IMR-90 (cell line): ENCODE data around the gene CLSTN3. TPM values are rescaled to one million over a fixed set of nuclear protein-coding genes. Genes with fewer than 3 reads are reported as not detected.

Source experiments
- ATAC-seq: fragments of 200-7000 bp; cut with Tn5 transposase; 2 replicates; pipeline ENCODE4 v1.9.1; 2020; ENCODE audit warnings: low read depth, mild to moderate bottlenecking, moderate library complexity
- BruUV-seq: library from RNA; stranded (reverse); fragments of 400-500 nt; replicated peaks from 2 replicates; lab custom pipeline; 2021; lab: Mats Ljungman, UMichigan
- CTCF ChIA-PET: fragments of 300-600 bp; formaldehyde crosslinking; extraction: SDS; loops from one replicate; lab custom pipeline; 2021; ENCODE audit warnings: antibody characterized with exemption; lab: Yijun Ruan, JAX
- POLR2A ChIA-PET: fragments of 300-600 bp; sonication (Branson Sonifier 250); formaldehyde crosslinking; loops from one replicate; lab custom pipeline; 2022; ENCODE audit warnings: antibody characterized with exemption; ENCODE audit not compliant: unreplicated experiment; lab: Charles Lee
- DNase-seq: peaks from one replicate; pipeline ENCODE4 v3.0.0; 2013
- H2AFZ ChIP-seq: replicated peaks from 2 replicates; pipeline ENCODE3; 2013; ENCODE audit warnings: low read length, mild to moderate bottlenecking; ENCODE audit not compliant: poor library complexity
- H2AK5ac ChIP-seq: 2 replicates; pipeline ENCODE4 v1.6.1; 2013; ENCODE audit warnings: low read depth, low read length, inconsistent platforms
- H2AK9ac ChIP-seq: replicated peaks from 2 replicates; pipeline ENCODE3; 2013; ENCODE audit warnings: mild to moderate bottlenecking, low read depth, low read length, moderate library complexity; ENCODE audit not compliant: poor library complexity
- H2BK120ac ChIP-seq: 2 replicates; pipeline ENCODE4 v1.6.1; 2013; ENCODE audit warnings: low read depth, low read length, inconsistent platforms
- H2BK15ac ChIP-seq: 3 replicates; pipeline ENCODE4 v1.6.1; 2013; ENCODE audit warnings: low read depth, low read length, inconsistent platforms
- H2BK20ac ChIP-seq: 2 replicates; pipeline ENCODE4 v1.6.1; 2013; ENCODE audit warnings: low read depth, mild to moderate bottlenecking, inconsistent platforms, low read length, moderate library complexity
- H2BK5ac ChIP-seq: 2 replicates; pipeline ENCODE4 v1.6.1; 2013; ENCODE audit warnings: mild to moderate bottlenecking, low read depth, low read length, inconsistent platforms; ENCODE audit not compliant: poor library complexity, severe bottlenecking
- H3K14ac ChIP-seq: replicated peaks from 2 replicates; pipeline ENCODE4 v1.6.1; 2013; ENCODE audit warnings: low read depth, low read length, inconsistent platforms
- H3K18ac ChIP-seq: 2 replicates; pipeline ENCODE4 v1.6.1; 2013; ENCODE audit warnings: low read depth, low read length, control low read depth
- H3K23ac ChIP-seq: 2 replicates; pipeline ENCODE4 v1.6.1; 2013; ENCODE audit warnings: low read depth, low read length, inconsistent platforms
- H3K27ac ChIP-seq: 2 replicates; pipeline ENCODE4 v1.5.1; 2013; ENCODE audit warnings: mild to moderate bottlenecking, control low read depth, low read length; ENCODE audit not compliant: insufficient read depth
- H3K27me3 ChIP-seq: 2 replicates; pipeline ENCODE4 v1.6.1; 2013; ENCODE audit warnings: low read length; ENCODE audit not compliant: control insufficient read depth, insufficient read depth
- H3K36me3 ChIP-seq: 2 replicates; pipeline ENCODE4 v1.6.1; 2013; ENCODE audit warnings: low read length, mixed read lengths; ENCODE audit not compliant: control insufficient read depth, insufficient read depth
- H3K4ac ChIP-seq: 2 replicates; pipeline ENCODE4 v1.6.1; 2013; ENCODE audit warnings: low read depth, low read length, inconsistent platforms
- H3K4me1 ChIP-seq: 2 replicates; pipeline ENCODE4 v1.6.1; 2013; ENCODE audit warnings: low read length, mixed read lengths; ENCODE audit not compliant: control insufficient read depth, insufficient read depth
- H3K4me2 ChIP-seq: 2 replicates; pipeline ENCODE4 v1.6.1; 2013; ENCODE audit warnings: low read depth, mild to moderate bottlenecking, control low read depth, low read length, moderate library complexity
- H3K4me3 ChIP-seq: 2 replicates; pipeline ENCODE4 v1.5.1; 2013; ENCODE audit warnings: low read depth, mild to moderate bottlenecking, control low read depth, low read length, moderate library complexity; ENCODE audit not compliant: insufficient read depth
- H3K56ac ChIP-seq: 2 replicates; pipeline ENCODE4 v1.6.1; 2013; ENCODE audit warnings: low read length, inconsistent platforms; ENCODE audit not compliant: insufficient read depth; ENCODE audit errors: extremely low read depth
- H3K79me1 ChIP-seq, 2 experiments: 2 replicates each; pipeline ENCODE4 v1.6.1; 2013; ENCODE audit warnings: low read length in 2 of 2, inconsistent platforms in 1 of 2, low read depth in 1 of 2
- H3K9ac ChIP-seq: 2 replicates; pipeline ENCODE4 v1.6.1; 2013; ENCODE audit warnings: low read depth, low read length, control low read depth
- H3K9me1 ChIP-seq: 2 replicates; pipeline ENCODE4 v1.6.1; 2013; ENCODE audit warnings: low read length, inconsistent platforms; ENCODE audit not compliant: insufficient read depth
- H3K9me3 ChIP-seq: 2 replicates; pipeline ENCODE4 v1.6.1; 2013; ENCODE audit warnings: low read length; ENCODE audit not compliant: control insufficient read depth, insufficient read depth
- H4K20me1 ChIP-seq: 2 replicates; pipeline ENCODE4 v1.6.1; 2013; ENCODE audit warnings: low read length, inconsistent platforms; ENCODE audit not compliant: insufficient read depth
- H4K5ac ChIP-seq: 2 replicates; pipeline ENCODE4 v1.6.1; 2013; ENCODE audit warnings: mild to moderate bottlenecking, low read depth, low read length, control low read depth
- H4K8ac ChIP-seq, 2 experiments: 2 replicates each; pipeline ENCODE4 v1.6.1; 2013; ENCODE audit warnings: low read depth in 2 of 2, low read length in 2 of 2, control low read depth in 1 of 2, inconsistent platforms in 1 of 2
- H4K91ac ChIP-seq: 2 replicates; pipeline ENCODE4 v1.6.1; 2013; ENCODE audit warnings: low read depth, low read length, inconsistent platforms; ENCODE audit not compliant: insufficient read depth
- CEBPB ChIP-seq: IDR thresholded peaks from 2 replicates; pipeline ENCODE4 v1.6.1; 2012; ENCODE audit warnings: low read depth, low read length, improper control_type of control experiment
- CTCF ChIP-seq: conservative IDR thresholded peaks from 2 replicates; pipeline ENCODE4 v1.5.1; 2012; ENCODE audit warnings: mild to moderate bottlenecking, low read depth, low read length, improper control_type of control experiment
- ELK1 ChIP-seq: fragments of 150-350 bp; IDR thresholded peaks from 2 replicates; pipeline ENCODE4 v1.6.1; 2016; ENCODE audit warnings: low read depth, mild to moderate bottlenecking, low read length, moderate library complexity, borderline replicate concordance
- FOS ChIP-seq: fragments of 150-350 bp; IDR thresholded peaks from 2 replicates; pipeline ENCODE4 v1.6.1; 2016; ENCODE audit warnings: low read depth, low read length
- MAFK ChIP-seq: IDR thresholded peaks from 2 replicates; pipeline ENCODE4 v1.6.1; 2012; ENCODE audit warnings: low read depth, low read length, improper control_type of control experiment
- MAZ ChIP-seq: IDR thresholded peaks from 2 replicates; pipeline ENCODE4 v1.6.1; 2012; ENCODE audit warnings: low read depth, mild to moderate bottlenecking, low read length, improper control_type of control experiment, moderate library complexity, borderline replicate concordance
- MXI1 ChIP-seq: IDR thresholded peaks from 2 replicates; pipeline ENCODE4 v1.6.1; 2012; ENCODE audit warnings: low read depth, mild to moderate bottlenecking, low read length, moderate library complexity, borderline replicate concordance
- NFE2L2 ChIP-seq: fragments of 150-350 bp; IDR thresholded peaks from 2 replicates; pipeline ENCODE4 v1.6.1; 2016; ENCODE audit warnings: low read depth, mild to moderate bottlenecking, low read length
- RAD21 ChIP-seq: IDR thresholded peaks from 2 replicates; pipeline ENCODE4 v1.6.1; 2012; ENCODE audit warnings: low read length, improper control_type of control experiment
- RFX5 ChIP-seq: IDR thresholded peaks from 2 replicates; pipeline ENCODE4 v1.8.0; 2012; ENCODE audit warnings: low read depth, mild to moderate bottlenecking, low read length, moderate library complexity
- USF2 ChIP-seq: fragments of 150-350 bp; IDR thresholded peaks from 2 replicates; pipeline ENCODE4 v1.6.1; 2017; ENCODE audit warnings: mild to moderate bottlenecking, antibody characterized with exemption, low read length, low read depth
- WGBS, 2 experiments: methylation state at CpG; one replicate each; pipeline versions ENCODE4 v1.1.5 to v1.1.7; 2013; ENCODE audit warnings: missing lambda C conversion rate in 2 of 2; ENCODE audit not compliant: insufficient read length in 1 of 2; ENCODE audit errors: extremely low coverage in 2 of 2; 5-methylcytosine and 5-hydroxymethylcytosine counted together
- dilution Hi-C: fragments of 300-500 bp; cut with HindIII; formaldehyde crosslinking; loops from one replicate; pipeline ENCODE4 v1.14.3; 2018; ENCODE audit warnings: low sequenced_read_pairs; ENCODE audit not compliant: unreplicated experiment
- in situ Hi-C: fragments of 300-500 bp; cut with MboI; formaldehyde crosslinking; loops from 3 replicates; pipeline ENCODE4 v1.14.3; 2019; ENCODE audit warnings: low sequenced_read_pairs, inconsistent platforms, mixed read lengths
- intact Hi-C: fragments of 100-400 bp; cut with micrococcal nuclease; formaldehyde crosslinking; loops from 2 replicates; pipeline ENCODE4 v1.10.0; 2022
- polyA plus RNA-seq, 3 experiments: library from polyadenylated mRNA; depleted of rRNA; stranded (reverse); fragments of >200 nt; gene quantifications; 2 replicates each; pipeline ENCODE4 v1.2.3, GENCODE V29; 2012; ENCODE audit warnings: low replicate concordance in 1 of 3
- total RNA-seq: library from RNA; depleted of rRNA; stranded (reverse); fragments of >200 nt; gene quantifications from 2 replicates; pipeline ENCODE4 v1.2.3, GENCODE V29; 2012

Gene CLSTN3
- total and polyA plus RNA-seq, 2 of the 4 experiments (the other 2 are of a cell fraction), result 4.1 to 16.4 TPM

GRCh38 chr12:7122811-7123769 lies 7.1 kb upstream of the CLSTN3 start:
- Histone ChIP-seq H3K56ac (no peak overlapping the region), H3K27me3 (no peaks in the 10 kb centered on the region), H2AK5ac (no peak overlapping the region), H3K23ac (no peak overlapping the region), H3K4me2 (no peak overlapping the region), H3K14ac (no peak overlapping the region), H4K8ac (no peak overlapping the region), H2BK15ac (no peak overlapping the region), H3K9me3 (no peaks in the 10 kb centered on the region), H4K20me1 (no peaks in the 10 kb centered on the region), H2AFZ (no peak overlapping the region), H2BK5ac (no peak overlapping the region), H3K27ac (no peak overlapping the region), H3K79me1 (no peaks in the 10 kb centered on the region), H3K4ac (no peak overlapping the region), H3K9me1 (no peaks in the 10 kb centered on the region), H2BK120ac (no peak overlapping the region), H3K4me1 (no peaks in the 10 kb centered on the region), H2BK20ac (no peak overlapping the region), H2AK9ac (peak overlapping the region; percentile 50), H3K36me3 (peaks cover 14% of the 10 kb centered on the region), H3K18ac (no peak overlapping the region), H4K91ac (no peak overlapping the region), H3K9ac (no peak overlapping the region), H4K5ac (no peak overlapping the region), H3K4me3 (no peak overlapping the region)
- POLR2A ChIA-PET, result interaction anchor here (0.5 to 0.6 kb wide), 2 partner anchors 151 to 434 kb away, joined by 5 to 13 read pairs; partner anchors contain the start of gene ZNF384
- intact Hi-C loops, result no loop called here
- BruUV-seq, result no TSS peak
- 75% methylated on average over 1 of the region's 7 CpGs; no CpG with 5 or more reads in 1 of the 2 experiments for WGBS, 2 experiments
- in situ Hi-C loops, result no loop called here
- ATAC-seq (no peak), DNase-seq (no peak)
- CTCF ChIA-PET, result interaction anchor here (0.6 kb wide), 1 partner anchor 105 kb away, joined by 3 read pairs; no protein-coding TSS in a partner anchor
- dilution Hi-C loops, result no loop called here
- TF ChIP-seq CEBPB (no peak), MXI1 (no peak), NFE2L2 (no peak), USF2 (no peak), MAFK (no peak), CTCF (no peak), FOS (no peak), MAZ (no peak), ELK1 (no peak), RFX5 (no peak), RAD21 (no peak)
